NT2/D1 (cell line): ENCODE measurements around the gene DCUN1D3.

Source experiments
- YY1 ChIP-seq: IDR thresholded peaks from 2 replicates; pipeline ENCODE4 v1.6.1; 2011; ENCODE audit not compliant: insufficient read length, insufficient read depth
- ZNF274 ChIP-seq: IDR thresholded peaks from 2 replicates; pipeline ENCODE4 v1.6.1; 2011; ENCODE audit warnings: mild to moderate bottlenecking, low read depth, low read length

DNA sequence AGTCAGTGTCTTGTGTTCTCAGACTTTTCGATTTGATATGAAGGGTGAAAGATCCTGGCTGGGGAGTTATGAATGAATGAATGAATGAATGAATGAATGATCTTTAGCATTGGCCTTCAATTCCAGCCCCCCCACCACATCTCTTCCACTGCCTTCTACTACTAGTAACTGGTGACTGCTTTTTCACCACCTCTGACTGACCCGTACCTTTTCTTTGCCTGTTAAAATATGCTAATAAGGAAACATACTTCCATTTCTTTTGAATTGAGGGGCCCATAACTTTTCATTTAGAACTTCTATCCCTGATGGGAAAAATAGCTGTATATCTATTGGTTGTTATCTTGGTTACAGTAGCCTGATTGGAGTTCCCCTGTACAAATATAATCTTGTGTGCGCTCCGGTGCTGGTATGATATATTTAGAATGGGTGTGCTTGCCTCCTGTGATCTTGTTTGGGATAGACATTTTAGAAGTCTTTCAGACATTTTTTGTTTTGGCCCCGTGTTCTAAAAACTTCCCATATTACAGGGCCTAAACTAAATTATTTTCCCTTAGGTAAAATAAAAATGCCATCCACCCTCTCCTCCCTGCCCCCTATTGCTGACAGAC lies 3.8 kb upstream of the DCUN1D3 start:
- TF ChIP-seq ZNF274 (no peak), YY1 (no peak)
